ENCODE results near the gene ST3GAL4. TPM values are rescaled to one million over a fixed set of nuclear protein-coding genes. Genes with fewer than 3 reads are reported as not detected.

Gene ST3GAL4
- total RNA-seq, 1 donor from 2014 or later: 73.1 TPM

GRCh38 chr11:126446581-126446980 lies 91.1 kb downstream of the ST3GAL4 start:
- H3K4me3 Mint-ChIP-seq (ENCODE audit: unreplicated experiment): no peak overlapping the region
- H3K27ac Mint-ChIP-seq (ENCODE audit: unreplicated experiment): no peak overlapping the region
- no peak for TF ChIP-seq CTCF (IDR thresholded peaks at IDR 0.05)
- no peaks in the 10 kb centered on the region for H3K27me3 Mint-ChIP-seq (ENCODE audit: unreplicated experiment)
- no peaks in the 10 kb centered on the region for H3K9me3 Mint-ChIP-seq (ENCODE audit: unreplicated experiment)
- H3K36me3 Mint-ChIP-seq (ENCODE audit: unreplicated experiment): no peaks in the 10 kb centered on the region
- no peaks in the 10 kb centered on the region for H3K4me1 Mint-ChIP-seq (ENCODE audit: unreplicated experiment)
- no peak for DNase-seq (ENCODE audit: extremely low spot score, unreplicated experiment)

GRCh38 chr11:126450198-126450597 lies 94.7 kb downstream of the ST3GAL4 start:
- H3K4me1 Mint-ChIP-seq (ENCODE audit: unreplicated experiment): no peaks in the 10 kb centered on the region
- no peak for DNase-seq (ENCODE audit: extremely low spot score, unreplicated experiment)
- H3K27ac Mint-ChIP-seq (ENCODE audit: unreplicated experiment): no peak overlapping the region
- H3K9me3 Mint-ChIP-seq (ENCODE audit: unreplicated experiment): no peaks in the 10 kb centered on the region
- TF ChIP-seq CTCF (IDR thresholded peaks at IDR 0.05): no peak
- H3K36me3 Mint-ChIP-seq (ENCODE audit: unreplicated experiment): no peaks in the 10 kb centered on the region
- H3K27me3 Mint-ChIP-seq (ENCODE audit: unreplicated experiment): no peaks in the 10 kb centered on the region
- no peak overlapping the region for H3K4me3 Mint-ChIP-seq (ENCODE audit: unreplicated experiment)

GRCh38 chr11:126450806-126451205 lies 95.3 kb downstream of the ST3GAL4 start:
- Mint-ChIP-seq H3K27me3 (ENCODE audit: unreplicated experiment) (no peaks in the 10 kb centered on the region), H3K4me1 (ENCODE audit: unreplicated experiment) (no peaks in the 10 kb centered on the region), H3K36me3 (ENCODE audit: unreplicated experiment) (no peaks in the 10 kb centered on the region), H3K27ac (ENCODE audit: unreplicated experiment) (no peak overlapping the region), H3K4me3 (ENCODE audit: unreplicated experiment) (no peak overlapping the region), H3K9me3 (ENCODE audit: unreplicated experiment) (no peaks in the 10 kb centered on the region)
- no peak for TF ChIP-seq CTCF (IDR thresholded peaks at IDR 0.05)
- DNase-seq (ENCODE audit: extremely low spot score, unreplicated experiment): no peak

- Mint-ChIP-seq H3K27me3 (ENCODE audit: unreplicated experiment) (no peaks in the 10 kb centered on the region), H3K27ac (ENCODE audit: unreplicated experiment) (no peak overlapping the region), H3K36me3 (ENCODE audit: unreplicated experiment) (no peaks in the 10 kb centered on the region), H3K9me3 (ENCODE audit: unreplicated experiment) (no peaks in the 10 kb centered on the region), H3K4me3 (ENCODE audit: unreplicated experiment) (no peak overlapping the region), H3K4me1 (ENCODE audit: unreplicated experiment) (no peaks in the 10 kb centered on the region)
- no peak for TF ChIP-seq CTCF (IDR thresholded peaks at IDR 0.05)
- no peak for DNase-seq (ENCODE audit: extremely low spot score, unreplicated experiment)
Measured at GRCh38 chr11:126451211-126451802, 95.8 kb downstream of the ST3GAL4 start.

GRCh38 chr11:126452241-126453101 lies 97.0 kb downstream of the ST3GAL4 start:
- Mint-ChIP-seq H3K27me3 (ENCODE audit: unreplicated experiment) (no peaks in the 10 kb centered on the region), H3K4me1 (ENCODE audit: unreplicated experiment) (no peaks in the 10 kb centered on the region), H3K9me3 (ENCODE audit: unreplicated experiment) (no peaks in the 10 kb centered on the region), H3K27ac (ENCODE audit: unreplicated experiment) (no peak overlapping the region), H3K36me3 (ENCODE audit: unreplicated experiment) (no peaks in the 10 kb centered on the region), H3K4me3 (ENCODE audit: unreplicated experiment) (no peak overlapping the region)
- DNase-seq (ENCODE audit: extremely low spot score, unreplicated experiment): no peak
- TF ChIP-seq CTCF (IDR thresholded peaks at IDR 0.05): no peak
